Retinal pigment epithelial cell (primary cell): ENCODE results near the gene ZKSCAN5.
A peak's percentile ranks its signal among the peaks of the same experiment; 100 is the strongest.

Experiments used
- DNase-seq: peaks from one replicate; pipeline ENCODE4 v3.0.0-alpha.2; 2010; ENCODE audit warnings: low read depth
- H3K4me3 ChIP-seq: 2 replicates; pipeline ENCODE4 v1.5.1; 2011; ENCODE audit warnings: mild to moderate bottlenecking, low read length, control low read depth, moderate library complexity
- TF ChIP-seq, protein P1 (sequence below): conservative IDR thresholded peaks from 2 replicates; pipeline ENCODE4 v1.5.1; 2011; ENCODE audit warnings: low read depth, low read length, control low read depth, inconsistent platforms

The ZKSCAN5 gene

DNA sequence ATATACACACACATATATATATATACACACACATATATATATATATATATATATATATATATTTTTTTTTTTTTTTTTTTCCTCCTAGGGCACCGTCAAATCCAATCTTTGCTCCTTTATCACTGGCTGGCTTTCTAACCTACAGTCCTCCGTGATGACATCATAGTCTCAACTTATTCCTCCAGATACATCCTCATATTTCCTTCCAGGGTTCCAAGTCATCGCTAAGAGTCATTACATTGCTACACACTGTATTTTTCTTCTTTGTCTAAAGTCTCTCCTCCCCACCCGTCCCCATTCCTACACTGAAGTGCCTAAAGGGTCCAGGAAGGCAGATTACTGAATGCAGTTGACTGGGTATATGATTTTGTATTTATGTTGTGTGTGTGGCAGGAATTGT, 48.6 kb downstream of the ZKSCAN5 start:
- TF ChIP-seq, protein P1, sequence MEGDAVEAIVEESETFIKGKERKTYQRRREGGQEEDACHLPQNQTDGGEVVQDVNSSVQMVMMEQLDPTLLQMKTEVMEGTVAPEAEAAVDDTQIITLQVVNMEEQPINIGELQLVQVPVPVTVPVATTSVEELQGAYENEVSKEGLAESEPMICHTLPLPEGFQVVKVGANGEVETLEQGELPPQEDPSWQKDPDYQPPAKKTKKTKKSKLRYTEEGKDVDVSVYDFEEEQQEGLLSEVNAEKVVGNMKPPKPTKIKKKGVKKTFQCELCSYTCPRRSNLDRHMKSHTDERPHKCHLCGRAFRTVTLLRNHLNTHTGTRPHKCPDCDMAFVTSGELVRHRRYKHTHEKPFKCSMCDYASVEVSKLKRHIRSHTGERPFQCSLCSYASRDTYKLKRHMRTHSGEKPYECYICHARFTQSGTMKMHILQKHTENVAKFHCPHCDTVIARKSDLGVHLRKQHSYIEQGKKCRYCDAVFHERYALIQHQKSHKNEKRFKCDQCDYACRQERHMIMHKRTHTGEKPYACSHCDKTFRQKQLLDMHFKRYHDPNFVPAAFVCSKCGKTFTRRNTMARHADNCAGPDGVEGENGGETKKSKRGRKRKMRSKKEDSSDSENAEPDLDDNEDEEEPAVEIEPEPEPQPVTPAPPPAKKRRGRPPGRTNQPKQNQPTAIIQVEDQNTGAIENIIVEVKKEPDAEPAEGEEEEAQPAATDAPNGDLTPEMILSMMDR: no peak
- H3K4me3 ChIP-seq: no peak overlapping the region
- no peak for DNase-seq

DNA sequence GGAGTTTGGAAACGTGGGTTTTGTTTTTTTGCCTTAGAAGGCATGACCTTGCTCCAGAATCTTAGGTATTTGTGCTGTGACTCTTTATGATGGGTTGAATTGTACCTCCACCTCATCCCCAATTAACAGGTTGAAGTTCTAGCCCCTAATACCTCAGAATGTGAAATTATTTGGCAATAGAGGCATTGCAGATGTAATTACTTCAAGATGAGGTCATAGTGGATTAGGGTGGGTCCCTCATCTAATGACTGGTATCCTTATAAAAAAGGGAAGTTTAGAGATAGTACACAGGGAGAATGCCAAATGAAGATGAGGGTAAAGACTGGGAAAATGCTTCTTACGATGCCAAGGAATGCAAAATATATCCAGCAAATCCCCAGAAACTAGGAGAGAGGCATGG, 50.5 kb downstream of the ZKSCAN5 start:
- TF ChIP-seq, protein P1: no peak
- no peak for DNase-seq

DNA sequence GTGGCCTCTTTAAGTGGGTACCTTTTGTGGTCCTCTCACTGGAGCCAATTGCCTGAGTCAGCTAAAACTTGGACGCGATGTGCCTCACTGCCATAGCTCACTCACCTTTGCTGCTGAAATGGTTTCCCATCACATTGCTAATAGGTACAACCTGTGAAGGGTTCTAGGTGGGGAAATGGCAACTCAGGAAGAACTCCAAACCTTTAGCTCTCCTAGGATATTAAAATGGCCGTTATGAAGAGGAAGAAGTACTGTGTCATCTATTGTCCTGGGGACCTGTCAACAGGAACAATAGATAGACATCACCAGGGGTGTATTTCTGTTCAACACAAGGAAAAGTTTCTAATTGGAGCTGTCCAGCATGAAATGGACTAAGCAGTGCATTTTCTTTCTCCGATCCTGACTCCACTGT, 52.7 kb downstream of the ZKSCAN5 start:
- TF ChIP-seq, protein P1: no peak
- H3K4me3 ChIP-seq: peak overlapping the region; percentile 95
- no peak for DNase-seq

More for the DNA sequence above, 50.5 kb downstream of the ZKSCAN5 start:
- no peak overlapping the region for H3K4me3 ChIP-seq

DNA sequence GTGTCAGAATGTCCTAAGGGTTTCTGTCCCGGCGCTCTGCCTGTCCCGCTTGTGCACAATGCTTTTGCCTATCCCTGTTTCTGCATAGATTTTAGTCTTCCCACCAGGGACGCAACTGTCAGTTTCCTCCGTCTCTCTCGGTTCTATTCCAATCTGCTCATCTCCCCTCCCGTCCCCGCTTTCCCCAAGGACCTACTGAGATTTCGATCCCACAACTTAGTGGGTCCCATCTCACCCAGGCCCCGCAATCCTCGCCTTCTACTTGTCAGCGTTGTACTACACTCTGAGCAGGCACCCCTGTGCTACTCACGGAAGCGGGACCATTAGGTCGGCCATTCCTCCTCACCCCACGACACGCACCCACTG, 53.5 kb downstream of the ZKSCAN5 start:
- no peak for DNase-seq
- TF ChIP-seq, protein P1: no peak

DNA sequence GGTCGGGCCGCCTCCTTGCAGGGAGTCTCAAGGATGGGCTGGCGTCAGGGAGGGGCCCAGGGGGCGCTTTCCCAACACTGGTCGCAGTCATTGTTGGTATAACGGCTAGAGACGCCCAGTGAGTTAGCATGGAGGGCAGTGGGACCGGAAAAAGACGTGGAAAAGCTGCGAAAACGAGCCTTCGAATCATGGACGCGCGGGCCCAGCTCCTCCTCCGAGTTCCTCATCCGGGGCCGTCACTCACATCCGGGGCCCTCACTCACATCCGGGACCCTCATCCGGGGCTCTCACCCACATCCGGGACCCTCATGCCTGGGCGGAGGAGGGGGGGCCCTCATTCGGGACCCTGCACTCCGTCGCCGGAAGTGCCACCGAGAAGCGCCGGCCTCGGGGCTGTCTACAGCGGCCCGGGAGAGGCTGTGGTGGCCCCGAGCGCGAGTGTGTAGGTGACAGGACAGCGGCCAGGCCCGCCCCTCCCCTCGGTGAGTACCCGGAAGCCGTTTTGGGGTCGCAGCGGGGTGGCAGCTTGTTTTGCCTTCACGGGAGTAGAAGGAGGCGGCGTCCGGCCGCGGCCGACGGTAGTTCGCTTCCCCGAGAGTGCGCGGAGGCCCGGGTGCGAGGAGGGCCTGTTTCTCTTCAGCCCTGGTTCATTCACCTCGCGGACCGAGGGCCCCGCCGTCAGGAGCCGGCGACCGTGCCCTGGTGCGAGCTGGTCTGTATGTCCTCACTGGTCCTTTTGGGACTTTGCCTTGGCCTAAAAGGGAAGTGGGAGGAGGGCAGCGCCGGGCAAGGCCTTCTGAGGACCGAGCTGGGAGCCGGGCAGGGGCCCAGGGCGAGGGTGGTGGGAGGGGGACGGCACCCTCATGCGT, 54.1 kb downstream of the ZKSCAN5 start, which contains the start of gene ZNF655:
Gene ZNF655 (plus strand): TSS at position 337 of the 869 bp plus-strand sequence. CDS start 1,918 bp downstream, outside the sequence.
- DNase-seq: peak; percentile 58
- TF ChIP-seq, protein P1: no peak
- H3K4me3 ChIP-seq: peak within 1 kb of the TSS; percentile 95

More for the DNA sequence above, 53.5 kb downstream of the ZKSCAN5 start:
- H3K4me3 ChIP-seq: peak overlapping the region; percentile 95

DNA sequence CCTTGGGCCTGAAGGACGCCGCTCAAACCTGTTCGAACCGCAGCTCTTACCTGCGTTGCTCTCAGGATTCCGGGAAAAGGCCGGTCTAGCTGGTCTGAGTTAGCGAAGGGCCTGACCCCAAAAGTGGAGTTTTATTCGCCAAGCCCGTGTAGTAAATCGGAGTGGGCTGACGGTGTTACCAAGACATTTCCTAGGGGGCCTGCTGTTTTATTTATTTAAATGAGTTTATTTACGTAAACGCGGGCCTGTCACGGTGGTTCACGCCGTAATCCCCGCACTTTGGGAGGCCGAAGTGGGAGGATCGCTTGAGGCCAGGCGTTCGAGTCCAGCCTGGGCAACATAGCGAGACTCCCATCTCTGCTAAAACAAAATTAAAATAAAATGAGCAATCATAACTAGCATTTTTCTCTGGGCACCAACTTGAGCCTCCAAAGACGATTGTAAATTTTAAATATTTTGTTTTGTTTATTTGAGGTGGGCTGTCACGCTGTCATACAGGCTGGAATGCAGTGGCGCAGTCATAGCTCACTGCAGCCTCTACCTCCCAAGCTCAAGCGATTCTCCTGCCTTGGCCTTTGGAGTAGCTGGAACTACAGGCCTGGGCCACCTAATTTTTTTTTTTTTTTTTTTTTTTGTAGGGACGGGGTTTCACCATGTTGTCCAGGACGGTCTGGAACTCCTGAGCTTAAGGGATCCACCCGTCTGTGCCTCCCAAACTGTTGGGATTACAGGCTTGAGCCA, 54.9 kb downstream of the ZKSCAN5 start:
- TF ChIP-seq, protein P1: no peak
- peak overlapping the region; percentile 95 for H3K4me3 ChIP-seq
- no peak for DNase-seq
